Cardiac fibroblast (primary cell): ENCODE results near the gene DUS2.
A peak's percentile ranks its signal among the peaks of the same experiment; 100 is the strongest.

Experiments used
- DNase-seq, 2 donors: peaks; one replicate each; pipeline versions ENCODE4 v3.0.0 to v3.0.0-alpha.2; 2010; ENCODE audit warnings: low read depth in 2 of 2
- H3K4me3 ChIP-seq, 2 donors: replicated peaks in 1 of 2; 1 replicate in 1 of 2; 2 replicates in 1 of 2; pipeline ENCODE4 v1.5.1; 2011; ENCODE audit warnings: low read depth in 2 of 2, low read length in 2 of 2, mild to moderate bottlenecking in 2 of 2, moderate library complexity in 1 of 2
- TF ChIP-seq, protein P1 (sequence below): IDR thresholded peaks from one replicate; pipeline ENCODE4 v1.5.1; 2011; ENCODE audit warnings: low read depth, mild to moderate bottlenecking, low read length, inconsistent platforms

The DUS2 gene

DNA sequence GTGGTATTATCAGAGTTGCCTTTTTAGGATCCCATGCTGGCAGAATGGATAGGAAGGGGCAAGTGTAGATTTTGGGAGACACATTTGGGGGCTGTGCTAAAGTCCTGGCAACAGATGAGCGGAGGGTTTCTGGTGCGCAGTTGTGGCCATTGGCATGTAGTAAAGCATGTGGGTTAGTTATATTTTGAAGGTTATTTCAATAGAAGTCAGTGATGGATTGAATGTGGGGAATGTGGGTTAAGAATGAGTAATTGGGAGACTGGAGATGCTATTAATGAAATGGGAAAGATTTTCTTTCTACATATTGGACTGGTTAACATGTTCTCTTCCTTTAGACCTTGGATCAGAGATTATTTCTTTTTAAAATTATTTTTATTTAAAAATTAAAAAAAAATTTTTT lies 10.0 kb downstream of the DUS2 start:
- H3K4me3 ChIP-seq, result no peak overlapping the region
- TF ChIP-seq, protein P1, sequence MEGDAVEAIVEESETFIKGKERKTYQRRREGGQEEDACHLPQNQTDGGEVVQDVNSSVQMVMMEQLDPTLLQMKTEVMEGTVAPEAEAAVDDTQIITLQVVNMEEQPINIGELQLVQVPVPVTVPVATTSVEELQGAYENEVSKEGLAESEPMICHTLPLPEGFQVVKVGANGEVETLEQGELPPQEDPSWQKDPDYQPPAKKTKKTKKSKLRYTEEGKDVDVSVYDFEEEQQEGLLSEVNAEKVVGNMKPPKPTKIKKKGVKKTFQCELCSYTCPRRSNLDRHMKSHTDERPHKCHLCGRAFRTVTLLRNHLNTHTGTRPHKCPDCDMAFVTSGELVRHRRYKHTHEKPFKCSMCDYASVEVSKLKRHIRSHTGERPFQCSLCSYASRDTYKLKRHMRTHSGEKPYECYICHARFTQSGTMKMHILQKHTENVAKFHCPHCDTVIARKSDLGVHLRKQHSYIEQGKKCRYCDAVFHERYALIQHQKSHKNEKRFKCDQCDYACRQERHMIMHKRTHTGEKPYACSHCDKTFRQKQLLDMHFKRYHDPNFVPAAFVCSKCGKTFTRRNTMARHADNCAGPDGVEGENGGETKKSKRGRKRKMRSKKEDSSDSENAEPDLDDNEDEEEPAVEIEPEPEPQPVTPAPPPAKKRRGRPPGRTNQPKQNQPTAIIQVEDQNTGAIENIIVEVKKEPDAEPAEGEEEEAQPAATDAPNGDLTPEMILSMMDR, result no peak
- no peak for DNase-seq

- H3K4me3 ChIP-seq, result no peak overlapping the region
- TF ChIP-seq, protein P1, result no peak
- DNase-seq, result no peak
Observed at GRCh38 chr16:68035227-68035626, 12.1 kb downstream of the DUS2 start.

- TF ChIP-seq, protein P1, result no peak
- H3K4me3 ChIP-seq, result no peak overlapping the region
- DNase-seq, result no peak
Observed at GRCh38 chr16:68037841-68038597, 14.9 kb downstream of the DUS2 start.

DNA sequence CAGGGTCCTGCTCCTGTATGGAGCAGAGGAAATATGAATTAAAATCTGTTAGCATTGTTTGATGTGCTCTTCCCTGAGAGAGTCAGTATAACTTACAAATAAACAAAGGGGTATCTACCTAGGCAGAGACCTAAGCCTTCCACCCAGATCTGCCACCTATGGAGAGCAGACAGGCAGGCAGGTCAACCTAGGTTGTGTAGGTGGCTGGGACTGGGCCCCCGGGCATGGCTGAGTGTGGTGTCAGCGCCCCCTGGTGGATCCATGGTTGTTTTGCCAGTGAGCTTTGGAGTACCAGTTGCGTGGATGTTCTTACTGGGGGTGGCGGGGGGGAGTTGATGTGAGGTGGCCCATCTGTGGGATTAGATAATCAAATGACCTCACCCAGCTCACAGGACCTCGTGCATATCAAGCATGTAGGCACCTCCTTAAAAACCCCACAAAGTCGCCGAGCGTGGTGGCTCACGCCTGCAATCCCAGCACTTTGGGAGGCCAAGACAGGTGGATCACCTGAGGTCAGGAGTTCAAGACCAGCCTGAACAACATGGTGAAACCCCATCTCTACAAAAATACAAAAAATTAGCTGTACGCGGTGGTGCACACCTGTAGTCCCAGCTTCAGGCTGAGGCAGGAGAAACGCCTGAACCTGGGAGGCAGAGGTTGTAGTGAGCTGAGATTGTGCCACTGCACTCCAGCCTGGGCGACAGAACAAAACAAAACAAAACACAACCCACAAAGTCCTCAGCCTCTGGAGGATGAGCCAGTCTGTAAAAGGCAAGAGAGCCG lies 17.6 kb downstream of the DUS2 start:
- no peak overlapping the region for H3K4me3 ChIP-seq
- TF ChIP-seq, protein P1, result peak; percentile 86
- DNase-seq, result peak; percentile 69 to 76

DNA sequence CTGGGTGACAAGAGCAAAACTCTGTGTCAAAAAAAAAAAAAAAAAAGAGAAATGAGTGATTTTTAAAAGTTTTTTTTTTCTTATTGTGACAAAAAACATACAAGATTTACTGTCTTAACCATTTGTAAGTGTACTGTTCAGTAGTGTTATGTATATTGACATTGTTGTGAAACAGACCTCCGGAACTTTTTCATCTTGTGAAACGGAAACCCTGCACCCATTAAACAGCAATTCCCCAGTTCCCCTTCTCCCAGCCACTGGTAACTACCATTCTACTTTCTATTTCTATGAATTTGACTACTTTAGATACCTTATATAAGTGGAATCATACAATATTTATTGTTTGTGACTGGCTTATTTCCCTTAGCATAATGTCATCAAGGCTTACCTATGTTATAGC lies 18.7 kb downstream of the DUS2 start:
- DNase-seq, result no peak
- no peak overlapping the region for H3K4me3 ChIP-seq
- TF ChIP-seq, protein P1, result no peak

DNA sequence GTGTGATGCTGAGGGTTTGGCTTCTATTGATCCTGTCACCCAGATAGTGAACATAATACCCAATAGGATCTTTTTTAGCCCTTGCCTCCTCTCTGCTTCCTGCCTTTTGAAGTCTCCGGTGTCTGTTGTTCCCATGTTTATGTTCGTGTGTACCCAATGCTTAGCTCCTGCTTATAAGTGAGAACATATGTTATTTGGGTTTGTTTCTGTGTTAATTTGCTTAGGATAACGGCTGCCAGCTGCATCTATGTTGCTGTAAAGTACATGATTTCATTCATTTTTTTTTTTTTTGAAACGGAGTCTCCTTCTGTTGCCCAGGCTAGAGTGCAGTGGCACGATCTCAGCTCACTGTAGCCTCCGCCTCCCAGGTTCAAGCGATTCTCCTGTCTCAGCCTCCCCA lies 23.0 kb downstream of the DUS2 start:
- H3K4me3 ChIP-seq, result no peak overlapping the region
- TF ChIP-seq, protein P1, result no peak
- DNase-seq, result no peak
